Neural cell (in vitro differentiated cells): ENCODE data around the gene MT1M. TPM values are rescaled to one million over a fixed set of nuclear protein-coding genes. Genes with fewer than 3 reads are reported as not detected.
A peak's percentile ranks its signal among the peaks of the same experiment; 100 is the strongest.

Experiments used
- H2AFZ ChIP-seq: fragments of 200-600, 300-800 bp; sonication (generic), shearing (Covaris generic); 2 replicates; pipeline ENCODE4 v1.6.0; 2014; ENCODE audit warnings: low read depth, mild to moderate bottlenecking, antibody characterized with exemption, low read length, moderate library complexity
- H3F3A ChIP-seq: fragments of 200-600 bp; shearing (Covaris generic); 2 replicates; pipeline ENCODE4 v1.6.1; 2016; ENCODE audit warnings: mild to moderate bottlenecking, moderate library complexity, mixed read lengths, antibody characterized with exemption, low read length; ENCODE audit not compliant: insufficient read depth, poor library complexity, severe bottlenecking
- H3K27ac ChIP-seq: fragments of 200-600, 300-800 bp; sonication (generic), shearing (Covaris generic); 2 replicates; pipeline ENCODE4 v1.5.1; 2014; ENCODE audit warnings: mild to moderate bottlenecking, low read length, moderate library complexity
- H3K27me3 ChIP-seq: fragments of 300-800, 200-600 bp; sonication (generic), shearing (Covaris generic); 2 replicates; pipeline ENCODE4 v1.6.0; 2014; ENCODE audit warnings: mild to moderate bottlenecking, low read depth, low read length, moderate library complexity; ENCODE audit not compliant: insufficient read depth
- H3K36me3 ChIP-seq: fragments of 300-800, 200-600 bp; sonication (generic), shearing (Covaris generic); 2 replicates; pipeline ENCODE4 v1.5.1; 2014; ENCODE audit warnings: mild to moderate bottlenecking, antibody characterized with exemption, low read length, moderate library complexity; ENCODE audit not compliant: insufficient read depth
- H3K4me2 ChIP-seq: fragments of 300-800, 200-600 bp; sonication (generic), shearing (Covaris generic); 2 replicates; pipeline ENCODE4 v1.6.0; 2014; ENCODE audit warnings: mild to moderate bottlenecking, low read length
- H3K4me3 ChIP-seq: fragments of 300-800, 200-600 bp; sonication (generic), shearing (Covaris generic); 2 replicates; pipeline ENCODE4 v1.5.1; 2014; ENCODE audit warnings: mild to moderate bottlenecking, low read length, moderate library complexity
- H3K79me2 ChIP-seq: fragments of 200-600 bp; shearing (Covaris generic); replicated peaks from 2 replicates; pipeline ENCODE4 v1.6.0; 2014; ENCODE audit warnings: mild to moderate bottlenecking, low read length, moderate library complexity; ENCODE audit not compliant: insufficient read depth
- H3K9ac ChIP-seq: fragments of 300-800, 200-600 bp; sonication (generic), shearing (Covaris generic); 2 replicates; pipeline ENCODE4 v1.6.1; 2016; ENCODE audit warnings: mild to moderate bottlenecking, low read length, mixed read lengths
- H3K9me2 ChIP-seq: fragments of 200-600 bp; shearing (Covaris generic); 2 replicates; pipeline ENCODE4 v1.6.1; 2016; ENCODE audit warnings: mild to moderate bottlenecking, low read length, mixed read lengths; ENCODE audit not compliant: insufficient read depth
- H3K9me3 ChIP-seq: fragments of 200-600, 300-800 bp; sonication (generic), shearing (Covaris generic); 2 replicates; pipeline ENCODE4 v1.6.1; 2016; ENCODE audit warnings: mild to moderate bottlenecking, mixed run types, low read length, moderate library complexity, mixed read lengths
- H4K20me1 ChIP-seq: fragments of 200-600 bp; shearing (Covaris generic); 2 replicates; pipeline ENCODE4 v1.6.1; 2016; ENCODE audit warnings: mild to moderate bottlenecking, mixed run types; ENCODE audit not compliant: insufficient read depth
- EP300 ChIP-seq: fragments of 450-650 bp; conservative IDR thresholded peaks from 2 replicates; pipeline ENCODE4 v1.6.1; 2014; ENCODE audit warnings: antibody characterized with exemption, mild to moderate bottlenecking, moderate library complexity; ENCODE audit not compliant: poor library complexity, severe bottlenecking
- EZH2 ChIP-seq: fragments of 200-600, 300-800 bp; shearing (Covaris generic), sonication (generic); IDR thresholded peaks from 2 replicates; pipeline ENCODE4 v1.6.1; 2014; ENCODE audit warnings: antibody characterized with exemption, low read length, borderline replicate concordance, mild to moderate bottlenecking; ENCODE audit not compliant: insufficient read depth, poor library complexity, severe bottlenecking
- MXI1 ChIP-seq: fragments of 450-650 bp; conservative IDR thresholded peaks from 2 replicates; pipeline ENCODE4 v1.6.1; 2014; ENCODE audit warnings: antibody characterized with exemption, mild to moderate bottlenecking; ENCODE audit not compliant: poor library complexity, severe bottlenecking
- POLR2AphosphoS5 ChIP-seq: IDR thresholded peaks from 2 replicates; pipeline ENCODE4 v1.6.1; 2012
- RAD21 ChIP-seq: fragments of 450-650 bp; conservative IDR thresholded peaks from 2 replicates; pipeline ENCODE4 v1.6.1; 2014; ENCODE audit warnings: antibody characterized with exemption, mild to moderate bottlenecking, moderate library complexity
- SMC3 ChIP-seq: fragments of 450-650 bp; conservative IDR thresholded peaks from 2 replicates; pipeline ENCODE4 v1.6.1; 2014; ENCODE audit warnings: antibody characterized with exemption, mild to moderate bottlenecking, moderate library complexity; ENCODE audit not compliant: poor library complexity
- TAF1 ChIP-seq: IDR thresholded peaks from 2 replicates; pipeline ENCODE4 v1.6.1; 2012; ENCODE audit warnings: low read depth
- polyA plus RNA-seq: library from polyadenylated mRNA; depleted of rRNA; stranded (reverse); fragments of >200 nt; gene quantifications from 2 replicates; pipeline ENCODE4 v1.2.3, GENCODE V29; 2014
- TF ChIP-seq, protein P1 (sequence below): fragments of 450-650 bp; IDR thresholded peaks from 2 replicates; pipeline ENCODE4 v1.5.1; 2014; ENCODE audit warnings: antibody characterized with exemption, mild to moderate bottlenecking, moderate library complexity; ENCODE audit not compliant: poor library complexity, severe bottlenecking
- TF ChIP-seq, protein P2 (sequence below): IDR thresholded peaks from 2 replicates; pipeline ENCODE4 v1.6.1; 2012; ENCODE audit warnings: borderline replicate concordance

Gene MT1M
- polyA plus RNA-seq, 1 donor from 2014 or later: not detected

DNA sequence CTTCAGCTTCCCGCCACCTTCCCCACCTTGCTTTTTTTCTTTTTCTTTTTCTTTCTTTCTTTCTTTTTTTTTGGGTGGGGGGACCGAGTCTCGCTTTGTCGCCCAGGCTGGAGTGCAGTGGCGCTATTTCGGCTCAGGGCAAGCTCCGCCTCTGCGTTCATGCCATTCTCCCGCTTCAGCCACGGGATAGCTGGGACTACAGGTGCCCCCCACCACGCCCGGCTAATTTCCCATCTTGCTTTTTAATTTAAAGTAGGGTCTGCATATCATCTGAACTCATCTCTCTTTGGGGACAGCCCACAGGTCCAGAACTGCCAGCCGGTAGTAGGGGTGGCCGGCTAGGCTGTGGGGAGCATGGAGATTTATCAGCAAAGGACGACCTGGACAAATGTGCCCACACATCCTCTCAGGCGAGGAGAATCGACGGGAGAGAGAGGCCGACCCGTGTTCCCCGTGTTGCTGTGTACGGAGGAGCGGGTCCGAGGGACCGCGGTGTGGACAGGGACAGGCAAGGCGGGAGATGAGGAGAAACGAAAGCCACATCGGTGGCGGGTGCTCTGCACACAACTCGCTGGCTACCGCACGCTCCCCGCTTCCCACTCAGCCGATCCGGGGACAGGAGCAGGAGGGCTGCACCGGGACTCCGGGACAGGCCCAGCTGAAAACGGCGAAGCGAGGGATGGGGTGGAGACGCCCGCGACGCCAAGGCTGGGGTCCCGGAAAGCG is 2.4 kb downstream of the MT1M start:
- Histone ChIP-seq H3K36me3 (no peaks in the 10 kb centered on the region), H3K79me2 (no peaks in the 10 kb centered on the region), H3K4me3 (peak overlapping the region; percentile 48), H3K9ac (no peak overlapping the region), H3K27ac (no peak overlapping the region), H4K20me1 (no peaks in the 10 kb centered on the region), H3K27me3 (peaks cover 100% of the 10 kb centered on the region), H3F3A (no peaks in the 10 kb centered on the region), H3K9me2 (no peaks in the 10 kb centered on the region), H3K4me2 (no peak overlapping the region), H3K9me3 (no peaks in the 10 kb centered on the region), H2AFZ (no peak overlapping the region)
- TF ChIP-seq POLR2AphosphoS5: no peak
- peak; percentile 53 for TF ChIP-seq EZH2

DNA sequence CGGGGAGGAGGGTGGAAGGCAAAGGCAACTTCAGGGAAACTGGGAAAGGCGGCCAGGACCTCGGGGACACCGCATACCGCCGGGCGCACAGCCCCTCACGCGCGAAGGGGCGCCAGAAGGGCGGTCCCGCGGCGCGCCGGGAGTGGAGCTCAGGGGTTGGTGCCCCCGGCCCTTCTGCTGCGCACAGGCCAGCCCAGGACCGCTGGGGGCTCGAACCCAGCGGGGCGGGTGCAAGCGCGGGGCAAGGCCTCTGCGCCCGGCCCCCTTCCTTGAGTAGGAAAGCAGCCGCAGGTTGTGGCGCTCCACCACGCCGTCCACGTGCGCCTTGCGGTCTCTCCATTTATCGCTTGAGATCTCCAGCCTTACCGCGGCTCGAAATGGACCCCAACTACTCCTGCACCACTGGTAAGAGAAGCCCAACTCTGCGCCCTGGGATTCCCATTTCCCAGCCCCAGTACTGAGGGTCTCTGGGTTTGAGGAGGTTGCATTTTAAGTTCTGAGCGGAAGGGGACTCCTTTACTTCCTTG is 3.0 kb downstream of the MT1M start:
- no peak overlapping the region for H3K9ac ChIP-seq
- peaks cover 100% of the 10 kb centered on the region for H3K27me3 ChIP-seq
- H3F3A ChIP-seq: no peaks in the 10 kb centered on the region
- TF ChIP-seq POLR2AphosphoS5 (no peak), SMC3 (no peak), RAD21 (no peak), MXI1 (no peak)
- TF ChIP-seq, protein P1, sequence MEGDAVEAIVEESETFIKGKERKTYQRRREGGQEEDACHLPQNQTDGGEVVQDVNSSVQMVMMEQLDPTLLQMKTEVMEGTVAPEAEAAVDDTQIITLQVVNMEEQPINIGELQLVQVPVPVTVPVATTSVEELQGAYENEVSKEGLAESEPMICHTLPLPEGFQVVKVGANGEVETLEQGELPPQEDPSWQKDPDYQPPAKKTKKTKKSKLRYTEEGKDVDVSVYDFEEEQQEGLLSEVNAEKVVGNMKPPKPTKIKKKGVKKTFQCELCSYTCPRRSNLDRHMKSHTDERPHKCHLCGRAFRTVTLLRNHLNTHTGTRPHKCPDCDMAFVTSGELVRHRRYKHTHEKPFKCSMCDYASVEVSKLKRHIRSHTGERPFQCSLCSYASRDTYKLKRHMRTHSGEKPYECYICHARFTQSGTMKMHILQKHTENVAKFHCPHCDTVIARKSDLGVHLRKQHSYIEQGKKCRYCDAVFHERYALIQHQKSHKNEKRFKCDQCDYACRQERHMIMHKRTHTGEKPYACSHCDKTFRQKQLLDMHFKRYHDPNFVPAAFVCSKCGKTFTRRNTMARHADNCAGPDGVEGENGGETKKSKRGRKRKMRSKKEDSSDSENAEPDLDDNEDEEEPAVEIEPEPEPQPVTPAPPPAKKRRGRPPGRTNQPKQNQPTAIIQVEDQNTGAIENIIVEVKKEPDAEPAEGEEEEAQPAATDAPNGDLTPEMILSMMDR: no peak
- no peaks in the 10 kb centered on the region for H3K36me3 ChIP-seq
- no peaks in the 10 kb centered on the region for H3K9me3 ChIP-seq
- no peak overlapping the region for H3K4me2 ChIP-seq
- no peak overlapping the region for H3K27ac ChIP-seq
- H4K20me1 ChIP-seq: no peaks in the 10 kb centered on the region
- peak overlapping the region; percentile 48 for H3K4me3 ChIP-seq
- no peaks in the 10 kb centered on the region for H3K79me2 ChIP-seq
- no peak overlapping the region for H2AFZ ChIP-seq
- no peaks in the 10 kb centered on the region for H3K9me2 ChIP-seq

DNA sequence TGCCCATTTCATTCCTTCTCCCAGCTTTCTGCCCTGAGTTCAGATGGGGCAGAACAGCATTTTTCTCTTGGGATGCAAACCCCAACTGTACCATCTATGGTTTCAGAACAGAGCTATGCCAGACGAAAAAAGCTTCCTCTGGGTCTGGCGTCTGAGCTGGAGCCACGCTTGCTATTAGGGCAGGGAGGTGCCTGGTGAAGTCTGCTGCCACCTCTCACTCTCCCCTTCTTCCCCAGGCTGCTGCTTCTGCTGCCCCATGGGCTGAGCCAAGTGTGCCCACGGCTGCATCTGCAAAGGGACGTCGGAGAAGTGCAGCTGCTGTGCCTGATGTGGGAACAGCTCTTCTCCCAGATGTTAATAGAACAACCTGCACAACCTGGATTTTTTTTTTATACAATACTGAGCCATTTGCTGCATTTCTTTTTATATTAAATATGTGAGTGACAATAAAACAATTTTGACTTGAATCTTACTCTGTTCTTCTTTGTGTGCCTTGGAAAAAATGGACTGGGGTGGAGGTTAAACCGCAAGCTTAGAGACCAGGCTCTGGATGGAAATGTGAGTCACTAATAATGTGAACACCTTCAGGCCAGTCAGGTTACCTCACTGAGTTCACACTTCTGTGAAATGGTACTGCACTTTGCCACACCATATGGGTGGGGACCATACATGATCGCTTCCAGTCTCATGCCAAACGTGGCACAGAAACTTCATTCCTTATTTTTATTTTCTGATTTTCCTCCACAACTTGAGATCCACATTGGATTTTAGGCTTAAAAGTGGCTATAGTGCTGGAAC is 4.4 kb downstream of the MT1M start:
- no peak overlapping the region for H3K4me2 ChIP-seq
- H3K36me3 ChIP-seq: no peaks in the 10 kb centered on the region
- TF ChIP-seq EP300 (no peak), RAD21 (no peak), MXI1 (no peak), TAF1 (no peak), SMC3 (no peak), EZH2 (no peak), POLR2AphosphoS5 (no peak)
- TF ChIP-seq, protein P1: no peak
- TF ChIP-seq, protein P2, sequence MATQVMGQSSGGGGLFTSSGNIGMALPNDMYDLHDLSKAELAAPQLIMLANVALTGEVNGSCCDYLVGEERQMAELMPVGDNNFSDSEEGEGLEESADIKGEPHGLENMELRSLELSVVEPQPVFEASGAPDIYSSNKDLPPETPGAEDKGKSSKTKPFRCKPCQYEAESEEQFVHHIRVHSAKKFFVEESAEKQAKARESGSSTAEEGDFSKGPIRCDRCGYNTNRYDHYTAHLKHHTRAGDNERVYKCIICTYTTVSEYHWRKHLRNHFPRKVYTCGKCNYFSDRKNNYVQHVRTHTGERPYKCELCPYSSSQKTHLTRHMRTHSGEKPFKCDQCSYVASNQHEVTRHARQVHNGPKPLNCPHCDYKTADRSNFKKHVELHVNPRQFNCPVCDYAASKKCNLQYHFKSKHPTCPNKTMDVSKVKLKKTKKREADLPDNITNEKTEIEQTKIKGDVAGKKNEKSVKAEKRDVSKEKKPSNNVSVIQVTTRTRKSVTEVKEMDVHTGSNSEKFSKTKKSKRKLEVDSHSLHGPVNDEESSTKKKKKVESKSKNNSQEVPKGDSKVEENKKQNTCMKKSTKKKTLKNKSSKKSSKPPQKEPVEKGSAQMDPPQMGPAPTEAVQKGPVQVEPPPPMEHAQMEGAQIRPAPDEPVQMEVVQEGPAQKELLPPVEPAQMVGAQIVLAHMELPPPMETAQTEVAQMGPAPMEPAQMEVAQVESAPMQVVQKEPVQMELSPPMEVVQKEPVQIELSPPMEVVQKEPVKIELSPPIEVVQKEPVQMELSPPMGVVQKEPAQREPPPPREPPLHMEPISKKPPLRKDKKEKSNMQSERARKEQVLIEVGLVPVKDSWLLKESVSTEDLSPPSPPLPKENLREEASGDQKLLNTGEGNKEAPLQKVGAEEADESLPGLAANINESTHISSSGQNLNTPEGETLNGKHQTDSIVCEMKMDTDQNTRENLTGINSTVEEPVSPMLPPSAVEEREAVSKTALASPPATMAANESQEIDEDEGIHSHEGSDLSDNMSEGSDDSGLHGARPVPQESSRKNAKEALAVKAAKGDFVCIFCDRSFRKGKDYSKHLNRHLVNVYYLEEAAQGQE: no peak

More for the DNA sequence above, 4.4 kb downstream of the MT1M start:
- Histone ChIP-seq H2AFZ (no peak overlapping the region), H3K27me3 (peaks cover 100% of the 10 kb centered on the region), H3K27ac (no peak overlapping the region), H3F3A (no peaks in the 10 kb centered on the region), H3K9me2 (no peaks in the 10 kb centered on the region), H3K79me2 (no peaks in the 10 kb centered on the region), H3K4me3 (no peak overlapping the region), H3K9me3 (no peaks in the 10 kb centered on the region), H4K20me1 (no peaks in the 10 kb centered on the region), H3K9ac (no peak overlapping the region)
